NCI-H1436 treated with DMSO at 0.1 percent for 48 hours (cell line): ENCODE data around the gene HIVEP3.

Experiments
- DNase-seq: peaks from one replicate; lab custom pipeline; 2025; lab: John Stamatoyannopoulos, UW

Gene HIVEP3

GRCh38 chr1:41497056-41497440, 421.7 kb downstream of the HIVEP3 start:
- no peak for DNase-seq

GRCh38 chr1:41496080-41497055, 422.4 kb downstream of the HIVEP3 start:
- DNase-seq = no peak

- no peak for DNase-seq
Observed at GRCh38 chr1:41495210-41495948, 423.3 kb downstream of the HIVEP3 start.

GRCh38 chr1:41494351-41495209, 424.1 kb downstream of the HIVEP3 start:
- no peak for DNase-seq

GRCh38 chr1:41493626-41494350, 424.9 kb downstream of the HIVEP3 start:
- DNase-seq = no peak

- DNase-seq = no peak
Observed at GRCh38 chr1:41493117-41493536, 425.6 kb downstream of the HIVEP3 start.

- no peak for DNase-seq
Observed at GRCh38 chr1:41492341-41492848, 426.3 kb downstream of the HIVEP3 start.

- no peak for DNase-seq
Observed at GRCh38 chr1:41490911-41491310, 427.8 kb downstream of the HIVEP3 start.

GRCh38 chr1:41489561-41489960, 429.2 kb downstream of the HIVEP3 start:
- no peak for DNase-seq

- DNase-seq = no peak
Observed at GRCh38 chr1:41488040-41488951, 430.4 kb downstream of the HIVEP3 start.

- DNase-seq = no peak
Observed at GRCh38 chr1:41487126-41488039, 431.3 kb downstream of the HIVEP3 start.

- DNase-seq = no peak
Observed at GRCh38 chr1:41486371-41487125, 432.2 kb downstream of the HIVEP3 start.

- DNase-seq = no peak
Observed at GRCh38 chr1:41486053-41486370, 432.7 kb downstream of the HIVEP3 start.

- no peak for DNase-seq
Observed at GRCh38 chr1:41485605-41486004, 433.1 kb downstream of the HIVEP3 start.

- DNase-seq = no peak
Observed at GRCh38 chr1:41484402-41485241, 434.1 kb downstream of the HIVEP3 start, which contains the start of gene EDN2. Gene EDN2, minus strand, starts transcription at chr1:41484683. Its CDS starts 82 bp downstream, at chr1:41484601.

GRCh38 chr1:41483960-41484401, 434.7 kb downstream of the HIVEP3 start:
- no peak for DNase-seq
